Caco-2 (cell line): ENCODE data around the gene DALRD3. TPM values are rescaled to one million over a fixed set of nuclear protein-coding genes. Genes with fewer than 3 reads are reported as not detected.
"Not testable (repeated sequence)": the region's sequence is repeated elsewhere in the genome, so short reads cannot be mapped to it uniquely, and the experiment has no call there.

Experiments
- BruUV-seq: library from RNA; stranded (reverse); fragments of 400-500 nt; replicated peaks from 2 replicates; lab custom pipeline; 2021; lab: Mats Ljungman, UMichigan
- CTCF ChIA-PET: fragments of 300-600 bp; sonication (Branson Sonifier 250); formaldehyde crosslinking; loops from one replicate; lab custom pipeline; 2022; ENCODE audit warnings: antibody characterized with exemption; lab: Charles Lee
- POLR2A ChIA-PET: fragments of 300-600 bp; sonication (Branson Sonifier 250); formaldehyde crosslinking; loops from one replicate; lab custom pipeline; 2022; ENCODE audit warnings: antibody characterized with exemption; lab: Charles Lee
- DNase-seq, 2 experiments: peaks; one replicate each; pipeline versions ENCODE4 v3.0.0 to v3.0.0-alpha.2; 2020 to 2022
- H3K27me3 ChIP-seq: replicated peaks from 2 replicates; pipeline ENCODE4 v1.6.0; 2011; ENCODE audit warnings: low read length; ENCODE audit not compliant: control insufficient read depth, insufficient read depth
- H3K36me3 ChIP-seq: 2 replicates; pipeline ENCODE4 v1.5.1; 2011; ENCODE audit warnings: low read length; ENCODE audit not compliant: control insufficient read depth, insufficient read depth
- H3K4me1 ChIP-seq: fragments of 250-450 bp; sonication (Bioruptor Pico); 2 replicates; pipeline ENCODE4 v1.5.1; 2020; ENCODE audit warnings: mild to moderate bottlenecking
- H3K4me3 ChIP-seq: 2 replicates; pipeline ENCODE4 v1.5.1; 2011; ENCODE audit warnings: low read depth, mild to moderate bottlenecking, control low read depth, low read length
- H3K9me3 ChIP-seq: fragments of 250-450 bp; sonication (Bioruptor Pico); 2 replicates; pipeline ENCODE4 v1.5.1; 2020; ENCODE audit warnings: mild to moderate bottlenecking, moderate library complexity
- H3K27ac Mint-ChIP-seq: one replicate; pipeline ENCODE4 v1.8.0; 2022; ENCODE audit warnings: mixed read lengths; ENCODE audit not compliant: unreplicated experiment
- H3K27me3 Mint-ChIP-seq: one replicate; pipeline ENCODE4 v1.8.0; 2022; ENCODE audit warnings: mixed read lengths; ENCODE audit not compliant: insufficient read depth, unreplicated experiment
- H3K36me3 Mint-ChIP-seq: one replicate; pipeline ENCODE4 v1.8.0; 2022; ENCODE audit warnings: mild to moderate bottlenecking, mixed read lengths; ENCODE audit not compliant: insufficient read depth, unreplicated experiment
- H3K4me1 Mint-ChIP-seq: one replicate; pipeline ENCODE4 v1.8.0; 2022; ENCODE audit warnings: low read depth, mixed read lengths; ENCODE audit not compliant: unreplicated experiment
- H3K4me3 Mint-ChIP-seq: one replicate; pipeline ENCODE4 v1.8.0; 2022; ENCODE audit warnings: mild to moderate bottlenecking, moderate library complexity, mixed read lengths; ENCODE audit not compliant: unreplicated experiment
- H3K9me3 Mint-ChIP-seq: one replicate; pipeline ENCODE4 v1.8.0; 2022; ENCODE audit warnings: mixed read lengths; ENCODE audit not compliant: unreplicated experiment
- intact Hi-C: fragments of 100-400 bp; cut with micrococcal nuclease; formaldehyde crosslinking; loops from one replicate; pipeline ENCODE4 v1.10.0; 2022; ENCODE audit not compliant: unreplicated experiment
- total RNA-seq: library from RNA; stranded (reverse); gene quantifications from 2 replicates; pipeline ENCODE4 v1.2.3, GENCODE V29; 2022
- TF ChIP-seq, protein P1 (sequence below), 2 experiments: fragments of 200-600 bp in 1 of 2; IDR thresholded peaks; 1 replicate in 1 of 2; 2 replicates in 1 of 2; pipeline versions ENCODE4 v1.5.1 to v1.8.0; 2011 to 2022; ENCODE audit warnings: antibody characterized with exemption in 1 of 2, control low read depth in 1 of 2, inconsistent platforms in 1 of 2, low read depth in 1 of 2, low read length in 1 of 2, mild to moderate bottlenecking in 1 of 2, moderate library complexity in 1 of 2; ENCODE audit not compliant: insufficient read depth in 1 of 2, severe bottlenecking in 1 of 2, unreplicated experiment in 1 of 2

DALRD3 gene
- total RNA-seq, 1 experiment from 2014 or later = 21.4 TPM

GRCh38 chr3:49012441-49013017 lies 5.9 kb downstream of the DALRD3 start:
- intact Hi-C loops = no loop called here
- H3K4me1 Mint-ChIP-seq = peaks cover 13% of the 10 kb centered on the region
- POLR2A ChIA-PET = interaction anchor here (0.5 to 1.2 kb wide), 2 partner anchors 10 to 259 kb away, joined by 3 to 4 read pairs; partner anchors contain the start of gene NDUFAF3
- no peaks in the 10 kb centered on the region for H3K27me3 Mint-ChIP-seq
- no peak overlapping the region for H3K4me3 ChIP-seq
- no TSS peak for BruUV-seq
- H3K27ac Mint-ChIP-seq = no peak overlapping the region
- H3K9me3 ChIP-seq = no peaks in the 10 kb centered on the region
- H3K9me3 Mint-ChIP-seq = no peaks in the 10 kb centered on the region
- peaks cover 5% of the 10 kb centered on the region for H3K36me3 ChIP-seq
- no peak overlapping the region for H3K4me3 Mint-ChIP-seq
- no peak for DNase-seq
- H3K27me3 ChIP-seq = no peaks in the 10 kb centered on the region
- TF ChIP-seq, protein P1, sequence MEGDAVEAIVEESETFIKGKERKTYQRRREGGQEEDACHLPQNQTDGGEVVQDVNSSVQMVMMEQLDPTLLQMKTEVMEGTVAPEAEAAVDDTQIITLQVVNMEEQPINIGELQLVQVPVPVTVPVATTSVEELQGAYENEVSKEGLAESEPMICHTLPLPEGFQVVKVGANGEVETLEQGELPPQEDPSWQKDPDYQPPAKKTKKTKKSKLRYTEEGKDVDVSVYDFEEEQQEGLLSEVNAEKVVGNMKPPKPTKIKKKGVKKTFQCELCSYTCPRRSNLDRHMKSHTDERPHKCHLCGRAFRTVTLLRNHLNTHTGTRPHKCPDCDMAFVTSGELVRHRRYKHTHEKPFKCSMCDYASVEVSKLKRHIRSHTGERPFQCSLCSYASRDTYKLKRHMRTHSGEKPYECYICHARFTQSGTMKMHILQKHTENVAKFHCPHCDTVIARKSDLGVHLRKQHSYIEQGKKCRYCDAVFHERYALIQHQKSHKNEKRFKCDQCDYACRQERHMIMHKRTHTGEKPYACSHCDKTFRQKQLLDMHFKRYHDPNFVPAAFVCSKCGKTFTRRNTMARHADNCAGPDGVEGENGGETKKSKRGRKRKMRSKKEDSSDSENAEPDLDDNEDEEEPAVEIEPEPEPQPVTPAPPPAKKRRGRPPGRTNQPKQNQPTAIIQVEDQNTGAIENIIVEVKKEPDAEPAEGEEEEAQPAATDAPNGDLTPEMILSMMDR (IDR thresholded peaks at IDR 0.05; ENCODE audit: insufficient read depth in 1 of 2, low read depth in 1 of 2, low read length in 1 of 2, severe bottlenecking in 1 of 2, unreplicated experiment in 1 of 2) = no peak
- peaks cover 7% of the 10 kb centered on the region for H3K4me1 ChIP-seq
- CTCF ChIA-PET = interaction anchor here (1.7 to 3.6 kb wide), 2 partner anchors 25 kb away, joined by 7 to 29 read pairs; no protein-coding TSS in a partner anchor
- H3K36me3 Mint-ChIP-seq = peaks cover 90% of the 10 kb centered on the region

GRCh38 chr3:49009396-49009795 lies 9.0 kb downstream of the DALRD3 start:
- Histone ChIP-seq H3K4me3 (no peak overlapping the region), H3K27me3 (no peaks in the 10 kb centered on the region), H3K9me3 (no peaks in the 10 kb centered on the region), H3K36me3 (peaks cover 3% of the 10 kb centered on the region), H3K4me1 (peaks cover 20% of the 10 kb centered on the region)
- no TSS peak for BruUV-seq
- ChIA-PET CTCF (interaction anchor here (0.6 to 1.4 kb wide), 2 partner anchors 22 to 923 kb away, joined by 5 to 7 read pairs; no protein-coding TSS in a partner anchor), POLR2A (no interaction called here)
- DNase-seq = no peak
- no peaks in the 10 kb centered on the region for H3K9me3 Mint-ChIP-seq
- H3K27ac Mint-ChIP-seq = peak overlapping the region; percentile 63
- intact Hi-C loops = no loop called here
- H3K4me1 Mint-ChIP-seq = peaks cover 13% of the 10 kb centered on the region
- H3K36me3 Mint-ChIP-seq = peaks cover 76% of the 10 kb centered on the region
- no peaks in the 10 kb centered on the region for H3K27me3 Mint-ChIP-seq
- H3K4me3 Mint-ChIP-seq = peak overlapping the region; percentile 46
- TF ChIP-seq, protein P1 (IDR thresholded peaks at IDR 0.05; ENCODE audit: insufficient read depth in 1 of 2, low read depth in 1 of 2, low read length in 1 of 2, severe bottlenecking in 1 of 2, unreplicated experiment in 1 of 2) = no peak

DNA sequence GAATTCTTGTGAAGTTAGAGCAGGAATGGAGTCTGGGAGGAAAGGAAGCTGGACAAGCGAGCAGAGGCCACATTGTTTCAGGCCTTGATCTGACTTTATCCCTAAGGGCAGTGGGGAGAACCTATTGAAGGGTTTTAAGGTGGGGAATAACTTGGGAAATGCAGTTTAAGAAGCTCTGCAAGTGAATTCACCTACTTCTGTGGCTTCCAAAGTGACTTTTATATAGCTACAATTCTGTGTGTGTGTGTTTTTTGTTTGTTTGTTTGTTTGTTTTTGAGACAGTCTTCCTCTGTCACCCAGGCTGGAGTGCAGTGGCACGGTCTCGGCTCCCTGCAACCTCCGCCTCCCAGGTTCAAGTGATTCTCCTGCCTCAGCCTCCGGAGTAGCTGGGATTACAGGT lies 9.8 kb downstream of the DALRD3 start:
- Mint-ChIP-seq H3K4me3 (peak overlapping the region; percentile 94), H3K36me3 (peaks cover 68% of the 10 kb centered on the region), H3K4me1 (peaks cover 13% of the 10 kb centered on the region), H3K27ac (peak overlapping the region; percentile 98)
- TSS peak; percentile 24 for BruUV-seq
- ChIA-PET POLR2A (interaction anchor here (2.8 kb wide), 1 partner anchor 13 kb away, joined by 92 read pairs; the partner anchor contains the start of gene NDUFAF3), CTCF (interaction anchor here (1.4 kb wide), 1 partner anchor 21 kb away, joined by 5 read pairs; no protein-coding TSS in a partner anchor)
- H3K9me3 Mint-ChIP-seq, H3K4me3 ChIP-seq, H3K36me3 ChIP-seq, intact Hi-C loops, H3K27me3 ChIP-seq, DNase-seq, H3K27me3 Mint-ChIP-seq, H3K9me3 ChIP-seq: not testable (repeated sequence)
- peaks cover 26% of the 10 kb centered on the region for H3K4me1 ChIP-seq
